HepG2 (cell line): ENCODE results near the gene CNTNAP1. TPM values are rescaled to one million over a fixed set of nuclear protein-coding genes. Genes with fewer than 3 reads are reported as not detected.

ENCODE experiments used
- AHR ChIP-seq: IDR thresholded peaks from 2 replicates; pipeline ENCODE4 v1.6.1; 2018; ENCODE audit warnings: missing genetic modification reagents, missing compliant biosample characterization
- FOXM1 ChIP-seq: sonication (generic); formaldehyde crosslinking; IDR thresholded peaks from 2 replicates; pipeline ENCODE4 v1.5.0; 2020; ENCODE audit warnings: missing genetic modification reagents
- GTF3A ChIP-seq: sonication (generic); formaldehyde crosslinking; conservative IDR thresholded peaks from 2 replicates; pipeline ENCODE4 v1.4.0; 2020; ENCODE audit warnings: mild to moderate bottlenecking, missing genetic modification reagents
- ZBTB3 ChIP-seq: sonication (generic); formaldehyde crosslinking; IDR thresholded peaks from 2 replicates; pipeline ENCODE4 v1.4.0; 2020; ENCODE audit warnings: low read depth, mild to moderate bottlenecking, moderate library complexity, missing genetic modification reagents, borderline replicate concordance
- ZKSCAN1 ChIP-seq: fragments of 150-350 bp; IDR thresholded peaks from 2 replicates; pipeline ENCODE4 v1.6.1; 2014; ENCODE audit warnings: low read length
- ZNF331 ChIP-seq: sonication (generic); formaldehyde crosslinking; IDR thresholded peaks from 2 replicates; pipeline ENCODE4 v1.4.0; 2020; ENCODE audit warnings: missing genetic modification reagents
- polyA plus RNA-seq, 8 experiments: library from polyadenylated mRNA; depleted of rRNA in 3 of 8; stranded (reverse) in 7 of 8; unstranded in 1 of 8; fragments of >200 nt; fragmentation: Illumina TruSeq in 4 of 8; extraction: Trizol in 4 of 8; gene quantifications; 2 replicates each; pipeline versions ENCODE4 v1.2.1 to v1.2.3, GENCODE V29; 2011 to 2016; ENCODE audit warnings: low read depth in 4 of 8, missing spikeins in 1 of 8, mixed read lengths in 1 of 8; ENCODE audit not compliant: insufficient read depth in 1 of 8
- total RNA-seq, 5 experiments: library from RNA; depleted of rRNA; stranded (reverse); fragments of >200 nt; fragmentation: Illumina TruSeq; extraction: Trizol; gene quantifications; 2 replicates each; pipeline ENCODE4 v1.2.3, GENCODE V29; 2016; ENCODE audit warnings: low read depth in 1 of 5
- TF ChIP-seq, protein P1 (sequence below): sonication (generic); formaldehyde crosslinking; IDR thresholded peaks from 2 replicates; pipeline ENCODE4 v1.4.0; 2020; ENCODE audit warnings: missing genetic modification reagents
- TF ChIP-seq, protein P2 (sequence below): sonication (generic); formaldehyde crosslinking; IDR thresholded peaks from 2 replicates; pipeline ENCODE4 v1.4.0; 2020; ENCODE audit warnings: mild to moderate bottlenecking, missing genetic modification reagents
- TF ChIP-seq, protein P3 (sequence below): sonication (generic); formaldehyde crosslinking; IDR thresholded peaks from 2 replicates; pipeline ENCODE4 v1.5.0; 2020; ENCODE audit warnings: missing genetic modification reagents, mild to moderate bottlenecking, borderline replicate concordance
- TF ChIP-seq, protein P4 (sequence below): sonication (generic); formaldehyde crosslinking; IDR thresholded peaks from 2 replicates; pipeline ENCODE4 v1.5.0; 2020; ENCODE audit warnings: mild to moderate bottlenecking, missing genetic modification reagents
- TF ChIP-seq, protein P5 (sequence below): sonication (generic); formaldehyde crosslinking; conservative IDR thresholded peaks from 2 replicates; pipeline ENCODE4 v1.4.0; 2020; ENCODE audit warnings: missing genetic modification reagents
- TF ChIP-seq, protein P6 (sequence below): sonication (generic); formaldehyde crosslinking; IDR thresholded peaks from 2 replicates; pipeline ENCODE4 v1.8.1; 2022; ENCODE audit warnings: low read depth, mild to moderate bottlenecking, missing genetic modification reagents
- TF ChIP-seq, protein P7 (sequence below): sonication (generic); formaldehyde crosslinking; IDR thresholded peaks from 2 replicates; pipeline ENCODE4 v1.4.0; 2020; ENCODE audit warnings: mild to moderate bottlenecking, missing genetic modification reagents
- TF ChIP-seq, protein P8 (sequence below): sonication (generic); formaldehyde crosslinking; IDR thresholded peaks from 2 replicates; pipeline ENCODE4 v1.8.1; 2023; ENCODE audit warnings: missing genetic modification reagents, inconsistent platforms, borderline replicate concordance
- TF ChIP-seq, protein P9 (sequence below): sonication (generic); formaldehyde crosslinking; IDR thresholded peaks from 2 replicates; pipeline ENCODE4 v1.4.0; 2020; ENCODE audit warnings: missing genetic modification reagents, low read depth, mild to moderate bottlenecking, borderline replicate concordance

Gene CNTNAP1
- total and polyA plus RNA-seq, 2 of the 13 experiments (the other 11 are each of a cell fraction or from before 2014, with no cell fraction given), result 4.5 to 7.7 TPM

DNA sequence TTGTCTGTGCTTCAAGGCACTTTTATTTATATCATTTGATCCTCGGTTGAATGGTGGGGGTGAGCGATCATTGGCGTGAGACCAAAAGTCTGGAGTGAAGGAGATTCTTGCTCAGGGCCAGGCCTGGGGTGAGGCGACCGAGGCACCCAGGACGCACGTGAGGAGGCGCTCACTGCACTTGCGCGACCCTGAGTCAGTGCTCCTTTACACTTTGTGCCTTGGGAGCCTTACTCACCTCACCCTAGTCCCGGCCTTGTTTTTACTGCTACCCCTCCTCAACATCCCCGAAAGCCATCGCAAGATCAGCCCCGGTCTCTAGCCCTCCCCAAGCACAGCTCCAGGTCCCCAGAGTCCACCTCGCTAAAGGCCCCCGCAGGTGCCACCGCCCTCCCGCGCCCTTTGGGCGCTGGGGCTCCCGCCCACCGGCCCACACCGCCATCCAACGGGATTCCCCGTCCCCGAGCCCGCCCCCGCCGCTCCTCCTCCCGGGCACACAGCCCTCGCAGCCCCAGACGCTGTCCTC, 62.0 kb downstream of the CNTNAP1 start (continued):
- TF ChIP-seq, protein P1, sequence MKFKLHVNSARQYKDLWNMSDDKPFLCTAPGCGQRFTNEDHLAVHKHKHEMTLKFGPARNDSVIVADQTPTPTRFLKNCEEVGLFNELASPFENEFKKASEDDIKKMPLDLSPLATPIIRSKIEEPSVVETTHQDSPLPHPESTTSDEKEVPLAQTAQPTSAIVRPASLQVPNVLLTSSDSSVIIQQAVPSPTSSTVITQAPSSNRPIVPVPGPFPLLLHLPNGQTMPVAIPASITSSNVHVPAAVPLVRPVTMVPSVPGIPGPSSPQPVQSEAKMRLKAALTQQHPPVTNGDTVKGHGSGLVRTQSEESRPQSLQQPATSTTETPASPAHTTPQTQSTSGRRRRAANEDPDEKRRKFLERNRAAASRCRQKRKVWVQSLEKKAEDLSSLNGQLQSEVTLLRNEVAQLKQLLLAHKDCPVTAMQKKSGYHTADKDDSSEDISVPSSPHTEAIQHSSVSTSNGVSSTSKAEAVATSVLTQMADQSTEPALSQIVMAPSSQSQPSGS (CRISPR knock-in tag), result 0 out of 2 replicates have a peak, but pooled peaks have one; percentile 34
- TF ChIP-seq, protein P2, sequence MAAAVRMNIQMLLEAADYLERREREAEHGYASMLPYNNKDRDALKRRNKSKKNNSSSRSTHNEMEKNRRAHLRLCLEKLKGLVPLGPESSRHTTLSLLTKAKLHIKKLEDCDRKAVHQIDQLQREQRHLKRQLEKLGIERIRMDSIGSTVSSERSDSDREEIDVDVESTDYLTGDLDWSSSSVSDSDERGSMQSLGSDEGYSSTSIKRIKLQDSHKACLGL (CRISPR knock-in tag), result peak; percentile 33; the same call in 1 of the 2 replicates
- no peak for TF ChIP-seq ZKSCAN1
- TF ChIP-seq, protein P3, sequence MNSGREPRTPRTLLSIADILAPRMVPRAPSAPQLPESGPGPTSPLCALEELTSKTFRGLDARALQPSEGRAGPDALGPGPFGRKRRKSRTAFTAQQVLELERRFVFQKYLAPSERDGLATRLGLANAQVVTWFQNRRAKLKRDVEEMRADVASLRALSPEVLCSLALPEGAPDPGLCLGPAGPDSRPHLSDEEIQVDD (CRISPR knock-in tag), result 0 out of 2 replicates have a peak, but pooled peaks have one; percentile 22
- TF ChIP-seq, protein P4, sequence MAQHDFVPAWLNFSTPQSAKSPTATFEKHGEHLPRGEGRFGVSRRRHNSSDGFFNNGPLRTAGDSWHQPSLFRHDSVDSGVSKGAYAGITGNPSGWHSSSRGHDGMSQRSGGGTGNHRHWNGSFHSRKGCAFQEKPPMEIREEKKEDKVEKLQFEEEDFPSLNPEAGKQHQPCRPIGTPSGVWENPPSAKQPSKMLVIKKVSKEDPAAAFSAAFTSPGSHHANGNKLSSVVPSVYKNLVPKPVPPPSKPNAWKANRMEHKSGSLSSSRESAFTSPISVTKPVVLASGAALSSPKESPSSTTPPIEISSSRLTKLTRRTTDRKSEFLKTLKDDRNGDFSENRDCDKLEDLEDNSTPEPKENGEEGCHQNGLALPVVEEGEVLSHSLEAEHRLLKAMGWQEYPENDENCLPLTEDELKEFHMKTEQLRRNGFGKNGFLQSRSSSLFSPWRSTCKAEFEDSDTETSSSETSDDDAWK (CRISPR knock-in tag), result no peak
- TF ChIP-seq, protein P5, sequence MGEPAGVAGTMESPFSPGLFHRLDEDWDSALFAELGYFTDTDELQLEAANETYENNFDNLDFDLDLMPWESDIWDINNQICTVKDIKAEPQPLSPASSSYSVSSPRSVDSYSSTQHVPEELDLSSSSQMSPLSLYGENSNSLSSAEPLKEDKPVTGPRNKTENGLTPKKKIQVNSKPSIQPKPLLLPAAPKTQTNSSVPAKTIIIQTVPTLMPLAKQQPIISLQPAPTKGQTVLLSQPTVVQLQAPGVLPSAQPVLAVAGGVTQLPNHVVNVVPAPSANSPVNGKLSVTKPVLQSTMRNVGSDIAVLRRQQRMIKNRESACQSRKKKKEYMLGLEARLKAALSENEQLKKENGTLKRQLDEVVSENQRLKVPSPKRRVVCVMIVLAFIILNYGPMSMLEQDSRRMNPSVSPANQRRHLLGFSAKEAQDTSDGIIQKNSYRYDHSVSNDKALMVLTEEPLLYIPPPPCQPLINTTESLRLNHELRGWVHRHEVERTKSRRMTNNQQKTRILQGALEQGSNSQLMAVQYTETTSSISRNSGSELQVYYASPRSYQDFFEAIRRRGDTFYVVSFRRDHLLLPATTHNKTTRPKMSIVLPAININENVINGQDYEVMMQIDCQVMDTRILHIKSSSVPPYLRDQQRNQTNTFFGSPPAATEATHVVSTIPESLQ (CRISPR knock-in tag), result 0 out of 2 replicates have a peak, but pooled peaks have one; percentile 14
- TF ChIP-seq GTF3A (CRISPR knock-in tag), result no peak
- peak; percentile 18; the same call in 1 of the 2 replicates for TF ChIP-seq FOXM1 (CRISPR knock-in tag)
- no peak; the same call in 1 of the 2 replicates for TF ChIP-seq AHR (CRISPR knock-in tag)
- TF ChIP-seq, protein P6, sequence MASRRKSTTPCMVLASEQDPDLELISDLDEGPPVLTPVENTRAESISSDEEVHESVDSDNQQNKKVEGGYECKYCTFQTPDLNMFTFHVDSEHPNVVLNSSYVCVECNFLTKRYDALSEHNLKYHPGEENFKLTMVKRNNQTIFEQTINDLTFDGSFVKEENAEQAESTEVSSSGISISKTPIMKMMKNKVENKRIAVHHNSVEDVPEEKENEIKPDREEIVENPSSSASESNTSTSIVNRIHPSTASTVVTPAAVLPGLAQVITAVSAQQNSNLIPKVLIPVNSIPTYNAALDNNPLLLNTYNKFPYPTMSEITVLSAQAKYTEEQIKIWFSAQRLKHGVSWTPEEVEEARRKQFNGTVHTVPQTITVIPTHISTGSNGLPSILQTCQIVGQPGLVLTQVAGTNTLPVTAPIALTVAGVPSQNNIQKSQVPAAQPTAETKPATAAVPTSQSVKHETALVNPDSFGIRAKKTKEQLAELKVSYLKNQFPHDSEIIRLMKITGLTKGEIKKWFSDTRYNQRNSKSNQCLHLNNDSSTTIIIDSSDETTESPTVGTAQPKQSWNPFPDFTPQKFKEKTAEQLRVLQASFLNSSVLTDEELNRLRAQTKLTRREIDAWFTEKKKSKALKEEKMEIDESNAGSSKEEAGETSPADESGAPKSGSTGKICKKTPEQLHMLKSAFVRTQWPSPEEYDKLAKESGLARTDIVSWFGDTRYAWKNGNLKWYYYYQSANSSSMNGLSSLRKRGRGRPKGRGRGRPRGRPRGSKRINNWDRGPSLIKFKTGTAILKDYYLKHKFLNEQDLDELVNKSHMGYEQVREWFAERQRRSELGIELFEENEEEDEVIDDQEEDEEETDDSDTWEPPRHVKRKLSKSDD (CRISPR knock-in tag), result peak; percentile 69
- TF ChIP-seq, protein P7, sequence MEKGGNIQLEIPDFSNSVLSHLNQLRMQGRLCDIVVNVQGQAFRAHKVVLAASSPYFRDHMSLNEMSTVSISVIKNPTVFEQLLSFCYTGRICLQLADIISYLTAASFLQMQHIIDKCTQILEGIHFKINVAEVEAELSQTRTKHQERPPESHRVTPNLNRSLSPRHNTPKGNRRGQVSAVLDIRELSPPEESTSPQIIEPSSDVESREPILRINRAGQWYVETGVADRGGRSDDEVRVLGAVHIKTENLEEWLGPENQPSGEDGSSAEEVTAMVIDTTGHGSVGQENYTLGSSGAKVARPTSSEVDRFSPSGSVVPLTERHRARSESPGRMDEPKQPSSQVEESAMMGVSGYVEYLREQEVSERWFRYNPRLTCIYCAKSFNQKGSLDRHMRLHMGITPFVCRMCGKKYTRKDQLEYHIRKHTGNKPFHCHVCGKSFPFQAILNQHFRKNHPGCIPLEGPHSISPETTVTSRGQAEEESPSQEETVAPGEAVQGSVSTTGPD (CRISPR knock-in tag), result 0 out of 2 replicates have a peak, but pooled peaks have one; percentile 34
- TF ChIP-seq ZNF331 (CRISPR knock-in tag), result no peak
- TF ChIP-seq, protein P8, sequence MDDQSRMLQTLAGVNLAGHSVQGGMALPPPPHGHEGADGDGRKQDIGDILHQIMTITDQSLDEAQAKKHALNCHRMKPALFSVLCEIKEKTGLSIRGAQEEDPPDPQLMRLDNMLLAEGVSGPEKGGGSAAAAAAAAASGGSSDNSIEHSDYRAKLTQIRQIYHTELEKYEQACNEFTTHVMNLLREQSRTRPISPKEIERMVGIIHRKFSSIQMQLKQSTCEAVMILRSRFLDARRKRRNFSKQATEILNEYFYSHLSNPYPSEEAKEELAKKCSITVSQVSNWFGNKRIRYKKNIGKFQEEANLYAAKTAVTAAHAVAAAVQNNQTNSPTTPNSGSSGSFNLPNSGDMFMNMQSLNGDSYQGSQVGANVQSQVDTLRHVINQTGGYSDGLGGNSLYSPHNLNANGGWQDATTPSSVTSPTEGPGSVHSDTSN (CRISPR knock-in tag), result peak; percentile 81; the same call in 1 of the 2 replicates
- TF ChIP-seq, protein P9, sequence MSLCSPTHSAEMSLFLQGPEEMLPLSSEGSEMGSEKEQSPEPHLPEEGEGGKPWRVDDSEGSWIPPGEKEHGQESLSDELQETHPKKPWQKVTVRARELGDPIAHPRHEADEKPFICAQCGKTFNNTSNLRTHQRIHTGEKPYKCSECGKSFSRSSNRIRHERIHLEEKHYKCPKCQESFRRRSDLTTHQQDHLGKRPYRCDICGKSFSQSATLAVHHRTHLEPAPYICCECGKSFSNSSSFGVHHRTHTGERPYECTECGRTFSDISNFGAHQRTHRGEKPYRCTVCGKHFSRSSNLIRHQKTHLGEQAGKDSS (CRISPR knock-in tag), result 0 out of 2 replicates have a peak, but pooled peaks have one; percentile 79
- TF ChIP-seq ZBTB3, result no peak
